ENCODE results near the gene PTGES2. TPM values are rescaled to one million over a fixed set of nuclear protein-coding genes. Genes with fewer than 3 reads are reported as not detected.
A peak's percentile ranks its signal among the peaks of the same experiment; 100 is the strongest.

Gene PTGES2
- total and polyA plus RNA-seq, 11 donors, result 116 to 179 (median 139) TPM

DNA sequence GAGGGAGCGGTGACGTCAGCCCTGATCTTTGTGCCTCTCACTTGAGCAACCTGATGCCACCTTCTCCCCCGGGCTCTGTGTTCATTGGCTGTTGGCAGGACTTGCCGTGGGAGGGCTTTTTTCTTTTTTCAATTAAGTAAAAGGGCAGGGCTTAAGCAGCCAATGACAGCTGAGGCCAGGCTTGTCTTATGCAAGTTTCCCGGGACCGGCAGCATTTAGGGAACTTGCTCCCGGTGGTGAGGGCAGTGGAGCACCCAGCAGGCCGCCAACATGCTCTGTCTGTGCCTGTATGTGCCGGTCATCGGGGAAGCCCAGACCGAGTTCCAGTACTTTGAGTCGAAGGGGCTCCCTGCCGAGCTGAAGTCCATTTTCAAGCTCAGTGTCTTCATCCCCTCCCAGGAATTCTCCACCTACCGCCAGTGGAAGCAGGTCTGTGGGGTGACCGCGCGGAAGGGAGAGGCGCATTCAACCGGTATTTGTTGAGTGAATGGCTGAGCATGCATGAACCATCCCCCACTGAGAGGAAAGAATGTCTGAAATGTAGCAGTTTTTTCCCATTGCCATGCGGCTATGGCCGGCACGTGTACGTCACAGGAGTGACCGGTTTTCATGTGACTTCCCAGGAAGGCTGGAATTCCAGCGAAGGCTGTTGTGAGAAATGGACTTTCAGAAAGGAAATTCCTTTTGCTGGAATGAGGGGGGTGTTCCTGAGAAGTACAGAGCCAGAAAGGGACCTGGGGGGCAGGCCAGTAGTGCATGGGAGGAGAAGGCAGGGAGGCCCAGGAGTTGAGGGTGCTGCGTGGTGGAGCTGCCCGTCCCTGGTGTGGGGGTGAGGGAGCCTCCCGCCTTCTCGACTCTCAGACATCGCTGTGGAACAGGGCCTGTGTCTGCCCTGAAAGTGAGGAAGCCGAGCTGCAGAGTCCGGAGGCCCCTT, 29.0 kb downstream of the PTGES2 start:
- no peaks in the 10 kb centered on the region for H3K9me3 ChIP-seq
- H3K36me3 ChIP-seq, result peaks cover 0 to 34% (median 25%) of the 10 kb centered on the region in 9 donors
- 1 to 15% (median 3%) methylated on average over 28 to 32 of the region's 32 CpGs for WGBS, 4 donors
- DNase-seq (peak; percentile 86 to 97 (median 91)), ATAC-seq (peak; percentile 78 to 85 (median 80))
- TF ChIP-seq POLR2A (IDR thresholded peaks at IDR 0.05), result peak; percentile 74 to 98
- TF ChIP-seq, protein P1, sequence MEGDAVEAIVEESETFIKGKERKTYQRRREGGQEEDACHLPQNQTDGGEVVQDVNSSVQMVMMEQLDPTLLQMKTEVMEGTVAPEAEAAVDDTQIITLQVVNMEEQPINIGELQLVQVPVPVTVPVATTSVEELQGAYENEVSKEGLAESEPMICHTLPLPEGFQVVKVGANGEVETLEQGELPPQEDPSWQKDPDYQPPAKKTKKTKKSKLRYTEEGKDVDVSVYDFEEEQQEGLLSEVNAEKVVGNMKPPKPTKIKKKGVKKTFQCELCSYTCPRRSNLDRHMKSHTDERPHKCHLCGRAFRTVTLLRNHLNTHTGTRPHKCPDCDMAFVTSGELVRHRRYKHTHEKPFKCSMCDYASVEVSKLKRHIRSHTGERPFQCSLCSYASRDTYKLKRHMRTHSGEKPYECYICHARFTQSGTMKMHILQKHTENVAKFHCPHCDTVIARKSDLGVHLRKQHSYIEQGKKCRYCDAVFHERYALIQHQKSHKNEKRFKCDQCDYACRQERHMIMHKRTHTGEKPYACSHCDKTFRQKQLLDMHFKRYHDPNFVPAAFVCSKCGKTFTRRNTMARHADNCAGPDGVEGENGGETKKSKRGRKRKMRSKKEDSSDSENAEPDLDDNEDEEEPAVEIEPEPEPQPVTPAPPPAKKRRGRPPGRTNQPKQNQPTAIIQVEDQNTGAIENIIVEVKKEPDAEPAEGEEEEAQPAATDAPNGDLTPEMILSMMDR (IDR thresholded peaks at IDR 0.05), result no peak
- peak overlapping the region; percentile 85 to 96 (median 93) for H3K27ac ChIP-seq
- intact Hi-C loops (cut with DNase I), result loop anchor here in 1 of 10 donors (2.0 kb wide), 1 partner anchor 28 kb away; the partner anchor contains the start of gene PTGES2
- H3K4me3 ChIP-seq, result peak overlapping the region; percentile 14 to 67 (median 56)
- H3K4me1 ChIP-seq, result peaks cover 19 to 98% (median 70%) of the 10 kb centered on the region in 12 donors
- no peaks in the 10 kb centered on the region for H3K27me3 ChIP-seq

DNA sequence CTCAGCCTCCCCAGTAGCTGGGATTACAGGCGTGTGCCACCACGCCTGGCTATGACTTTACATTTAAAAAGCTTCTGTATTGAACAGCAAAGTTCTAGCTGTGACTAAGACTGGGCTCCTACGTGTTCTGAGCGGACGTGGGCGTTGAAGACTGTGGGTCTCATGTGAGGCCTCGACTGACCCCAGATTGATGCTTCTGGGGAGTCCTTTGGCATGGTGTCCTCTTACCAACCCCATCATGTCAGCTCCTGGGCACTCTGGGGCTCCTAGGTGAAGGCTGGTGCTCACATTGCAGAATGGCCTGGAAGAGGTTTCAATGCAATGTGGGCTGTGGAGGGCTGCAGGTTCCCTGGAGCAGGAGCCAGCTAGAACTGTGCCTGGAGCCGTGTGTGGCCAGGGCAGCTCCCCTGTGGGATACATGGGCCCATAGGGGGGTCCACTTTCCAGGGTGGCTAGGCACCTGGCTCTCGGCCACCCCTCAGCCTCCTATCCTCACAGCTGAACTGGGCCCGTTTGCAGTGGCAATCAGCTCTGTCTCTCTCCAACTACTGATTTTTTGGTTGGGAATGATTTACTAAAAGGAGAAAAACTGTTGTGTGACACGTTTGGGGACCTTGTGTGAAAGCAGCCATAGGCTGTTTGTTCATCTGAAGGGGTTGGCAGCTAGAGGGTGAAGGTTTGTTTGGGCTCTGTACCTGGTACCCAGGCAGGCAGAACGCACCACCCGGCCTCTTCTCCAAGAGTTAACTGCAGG, 29.8 kb downstream of the PTGES2 start:
- H3K27ac ChIP-seq, result peak overlapping the region; percentile 85 to 96 (median 93)
- H3K4me3 ChIP-seq, result peak overlapping the region in 9 of 12 donors; percentile 52 to 67 (median 60)
- H3K4me1 ChIP-seq, result peaks cover 19 to 98% (median 76%) of the 10 kb centered on the region in 12 donors
- no peak for TF ChIP-seq POLR2A (IDR thresholded peaks at IDR 0.05)
- TF ChIP-seq, protein P1 (IDR thresholded peaks at IDR 0.05), result no peak
- intact Hi-C loops (cut with DNase I), result loop anchor here in 1 of 10 donors (2.0 kb wide), 1 partner anchor 29 kb away; the partner anchor contains the start of gene PTGES2
- no peaks in the 10 kb centered on the region for H3K27me3 ChIP-seq
- 63 to 68% (median 66%) methylated on average over 12 to 13 of the region's 13 CpGs for WGBS, 4 donors
- ATAC-seq, result no peak
- peaks cover 0 to 25% (median 16%) of the 10 kb centered on the region in 9 donors for H3K36me3 ChIP-seq
- peak in 1 of 5 donors; percentile 52 for DNase-seq
- no peaks in the 10 kb centered on the region for H3K9me3 ChIP-seq

DNA sequence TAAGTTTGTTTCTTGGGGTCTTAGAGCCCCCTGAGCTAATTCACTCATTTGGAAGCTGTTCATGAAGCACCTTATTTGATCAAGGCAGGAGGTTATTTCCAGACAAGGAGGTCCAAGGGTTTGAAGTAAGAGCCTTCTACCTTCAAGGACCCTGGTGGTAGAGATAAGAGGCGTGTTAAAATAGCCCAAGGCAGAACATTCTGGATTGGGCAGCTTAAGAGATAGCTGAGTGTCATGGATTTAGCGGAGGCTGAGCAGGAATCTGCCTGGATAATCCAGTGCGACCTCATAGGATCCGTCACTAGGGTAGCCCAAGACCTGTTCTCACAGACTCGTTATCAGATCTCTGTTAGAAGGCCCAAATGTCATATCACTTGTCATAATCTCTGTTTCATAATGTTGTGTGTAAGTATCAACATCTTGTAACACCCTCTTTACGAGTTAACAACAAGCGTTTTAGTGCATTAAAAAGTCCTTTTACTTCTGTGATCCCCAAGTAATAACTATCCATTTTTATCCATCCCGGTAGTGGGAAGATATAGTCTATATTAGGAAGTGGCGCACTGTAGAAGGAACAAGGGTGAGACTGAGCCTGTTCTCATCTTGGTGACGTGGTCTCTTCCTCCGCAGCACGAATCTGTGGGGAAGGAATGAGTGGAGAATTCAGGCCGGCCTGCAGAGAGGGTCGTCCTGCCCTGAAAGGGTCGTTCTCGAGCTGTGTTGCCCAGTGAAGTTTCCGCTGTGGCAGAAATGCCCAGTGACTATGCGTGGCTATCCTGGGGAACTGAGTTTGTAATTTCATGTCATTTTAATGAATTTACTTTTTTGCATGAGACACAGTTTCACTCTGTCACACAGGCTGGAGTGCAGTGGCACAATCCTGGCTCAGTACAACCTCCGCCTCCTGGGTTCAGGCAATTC, 30.7 kb downstream of the PTGES2 start:
- DNase-seq, result peak in 1 of 5 donors; percentile 43
- peaks cover 19 to 98% (median 74%) of the 10 kb centered on the region in 12 donors for H3K4me1 ChIP-seq
- no peak for ATAC-seq
- intact Hi-C loops (cut with DNase I), result no loop called here
- no peaks in the 10 kb centered on the region for H3K9me3 ChIP-seq
- H3K4me3 ChIP-seq, result no peak overlapping the region
- WGBS, 4 donors, result 79 to 82% (median 82%) methylated on average over 19 of the region's 19 CpGs
- H3K27me3 ChIP-seq, result no peaks in the 10 kb centered on the region
- H3K36me3 ChIP-seq, result peaks cover 0 to 17% (median 8%) of the 10 kb centered on the region in 9 donors
- H3K27ac ChIP-seq, result peak overlapping the region in 7 of 12 donors; percentile 90 to 96 (median 93)
- TF ChIP-seq POLR2A (IDR thresholded peaks at IDR 0.05), result no peak
- TF ChIP-seq, protein P1 (IDR thresholded peaks at IDR 0.05), result no peak
